NCI-H2227 (cell line): ENCODE results near the gene NHS.

Source experiments
- DNase-seq: peaks from one replicate; lab custom pipeline; 2025; ENCODE audit not compliant: unreplicated experiment; lab: John Stamatoyannopoulos, UW

The NHS gene

GRCh38 chrX:17718649-17719165 is 343.7 kb downstream of the NHS start:
- no peak for DNase-seq

- DNase-seq, result no peak
These were observed 344.7 kb downstream of the NHS start for GRCh38 chrX:17719711-17720110.

GRCh38 chrX:17721715-17722114 is 346.7 kb downstream of the NHS start:
- no peak for DNase-seq

- no peak for DNase-seq
These were observed 350.2 kb downstream of the NHS start for GRCh38 chrX:17725181-17725580.

- DNase-seq, result peak; percentile 41
These were observed 357.3 kb downstream of the NHS start for GRCh38 chrX:17732138-17732783.

- DNase-seq, result no peak
These were observed 360.4 kb downstream of the NHS start for GRCh38 chrX:17735406-17735805.

GRCh38 chrX:17736478-17736855 is 361.5 kb downstream of the NHS start:
- no peak for DNase-seq

- peak; percentile 99 for DNase-seq
These were observed 362.1 kb downstream of the NHS start, which contains the start of gene SCML1 for GRCh38 chrX:17736856-17737709. Gene SCML1 (plus strand): TSS chrX:17737493. CDS start chrX:17744187, 6,694 bp downstream.

GRCh38 chrX:17737710-17737985 is 362.6 kb downstream of the NHS start:
- no peak for DNase-seq

GRCh38 chrX:17737986-17738713 is 363.1 kb downstream of the NHS start:
- peak; percentile 65 for DNase-seq

GRCh38 chrX:17738737-17739535 is 363.9 kb downstream of the NHS start:
- no peak for DNase-seq

- no peak for DNase-seq
These were observed 365.4 kb downstream of the NHS start for GRCh38 chrX:17740137-17741122.

- DNase-seq, result peak; percentile 37
These were observed 366.1 kb downstream of the NHS start for GRCh38 chrX:17741123-17741511.

GRCh38 chrX:17743913-17744312 is 368.9 kb downstream of the NHS start:
- no peak for DNase-seq

GRCh38 chrX:17744896-17745523 is 370.0 kb downstream of the NHS start:
- DNase-seq, result peak; percentile 10

GRCh38 chrX:17747692-17748091 is 372.7 kb downstream of the NHS start:
- DNase-seq, result no peak

- no peak for DNase-seq
These were observed 373.7 kb downstream of the NHS start for GRCh38 chrX:17748684-17749083.

GRCh38 chrX:17750436-17750835 is 375.4 kb downstream of the NHS start:
- DNase-seq, result no peak

GRCh38 chrX:17758382-17758781 is 383.4 kb downstream of the NHS start:
- no peak for DNase-seq
